ENCODE measurements around the gene PABPN1.
A peak's percentile ranks its signal among the peaks of the same experiment; 100 is the strongest.
"Not testable (repeated sequence)": the region's sequence is repeated elsewhere in the genome, so short reads cannot be mapped to it uniquely, and the experiment has no call there.

The PABPN1 gene

GRCh38 chr14:23316300-23316699, 5.0 kb upstream of the PABPN1 start:
- ATAC-seq, result no peak

GRCh38 chr14:23319746-23320583, 1.3 kb upstream of the PABPN1 start:
- H3K9me3 Mint-ChIP-seq, result no peaks in the 10 kb centered on the region
- H3K4me1 Mint-ChIP-seq, result peaks cover 39% of the 10 kb centered on the region
- no peaks in the 10 kb centered on the region for H3K27me3 Mint-ChIP-seq
- peak overlapping the region; percentile 89 to 97 for H3K4me3 Mint-ChIP-seq
- no peak for DNase-seq
- H3K27ac Mint-ChIP-seq, result peak overlapping the region; percentile 98 to 99
- no peak for ATAC-seq

More at GRCh38 chr14:23316300-23316699, 5.0 kb upstream of the PABPN1 start:
- Mint-ChIP-seq H3K9me3 (no peaks in the 10 kb centered on the region), H3K4me1 (peaks cover 12% of the 10 kb centered on the region), H3K27ac (no peak overlapping the region), H3K27me3 (no peaks in the 10 kb centered on the region), H3K4me3 (no peak overlapping the region)
- no peak for DNase-seq

GRCh38 chr14:23321572-23322547, 603 bp downstream of the PABPN1 start:
- peak overlapping the region; percentile 95 to 99 for H3K27ac Mint-ChIP-seq
- H3K4me3 Mint-ChIP-seq, result peak overlapping the region; percentile 92 to 97
- peak; percentile 69 to 83 for DNase-seq
- H3K27me3 Mint-ChIP-seq, result no peaks in the 10 kb centered on the region
- H3K9me3 Mint-ChIP-seq, result no peaks in the 10 kb centered on the region
- peak; percentile 41 for ATAC-seq
- peaks cover 40% of the 10 kb centered on the region for H3K4me1 Mint-ChIP-seq

GRCh38 chr14:23322568-23323517, 1.6 kb downstream of the PABPN1 start:
- Mint-ChIP-seq H3K27ac (peak overlapping the region; percentile 95 to 99), H3K4me3 (peak overlapping the region; percentile 92 to 97), H3K4me1 (peaks cover 40% of the 10 kb centered on the region), H3K9me3 (no peaks in the 10 kb centered on the region), H3K27me3 (no peaks in the 10 kb centered on the region)
- no peak for DNase-seq
- ATAC-seq, result no peak

- no peaks in the 10 kb centered on the region for H3K9me3 Mint-ChIP-seq
- no peaks in the 10 kb centered on the region for H3K27me3 Mint-ChIP-seq
- DNase-seq (no peak), ATAC-seq (no peak)
- H3K4me3 Mint-ChIP-seq, result no peak overlapping the region
- H3K4me1 Mint-ChIP-seq, result peaks cover 40% of the 10 kb centered on the region
- no peak overlapping the region for H3K27ac Mint-ChIP-seq
Measured at GRCh38 chr14:23323838-23324454, 2.7 kb downstream of the PABPN1 start.

- no peak for ATAC-seq
- Mint-ChIP-seq H3K4me1 (peaks cover 39% of the 10 kb centered on the region), H3K27me3 (no peaks in the 10 kb centered on the region), H3K9me3 (no peaks in the 10 kb centered on the region), H3K4me3 (no peak overlapping the region), H3K27ac (no peak overlapping the region)
- DNase-seq, result no peak
Measured at GRCh38 chr14:23324455-23324846, 3.2 kb downstream of the PABPN1 start.

GRCh38 chr14:23324993-23325392, 3.7 kb downstream of the PABPN1 start:
- Mint-ChIP-seq H3K27ac (peak overlapping the region in 1 of 2 donors; percentile 89), H3K27me3 (no peaks in the 10 kb centered on the region), H3K4me1 (peaks cover 33% of the 10 kb centered on the region), H3K4me3 (no peak overlapping the region), H3K9me3 (no peaks in the 10 kb centered on the region)
- ATAC-seq, result no peak
- DNase-seq, result no peak

- H3K27ac Mint-ChIP-seq, H3K9me3 Mint-ChIP-seq, H3K27me3 Mint-ChIP-seq, ATAC-seq, DNase-seq, H3K4me3 Mint-ChIP-seq: not testable (repeated sequence)
- peaks cover 28% of the 10 kb centered on the region for H3K4me1 Mint-ChIP-seq
Measured at GRCh38 chr14:23325746-23326145, 4.5 kb downstream of the PABPN1 start.

GRCh38 chr14:23326491-23327332, 5.5 kb downstream of the PABPN1 start:
- DNase-seq (no peak), ATAC-seq (no peak)
- no peak overlapping the region for H3K4me3 Mint-ChIP-seq
- peak overlapping the region in 1 of 2 donors; percentile 31 for H3K27ac Mint-ChIP-seq
- H3K27me3 Mint-ChIP-seq, result no peaks in the 10 kb centered on the region
- H3K9me3 Mint-ChIP-seq, result no peaks in the 10 kb centered on the region
- peaks cover 28% of the 10 kb centered on the region for H3K4me1 Mint-ChIP-seq

- no peaks in the 10 kb centered on the region for H3K9me3 Mint-ChIP-seq
- no peak overlapping the region for H3K27ac Mint-ChIP-seq
- DNase-seq (peak; percentile 45 to 65), ATAC-seq (peak; percentile 86)
- H3K4me1 Mint-ChIP-seq, result peaks cover 20% of the 10 kb centered on the region
- H3K4me3 Mint-ChIP-seq, result no peak overlapping the region
- no peaks in the 10 kb centered on the region for H3K27me3 Mint-ChIP-seq
Measured at GRCh38 chr14:23327947-23328744, 6.9 kb downstream of the PABPN1 start.

- ATAC-seq, result no peak
- no peaks in the 10 kb centered on the region for H3K9me3 Mint-ChIP-seq
- no peak overlapping the region for H3K4me3 Mint-ChIP-seq
- H3K4me1 Mint-ChIP-seq, result no peaks in the 10 kb centered on the region
- no peak for DNase-seq
- H3K27ac Mint-ChIP-seq, result peak overlapping the region in 1 of 2 donors; percentile 14
- peaks cover 26% of the 10 kb centered on the region for H3K27me3 Mint-ChIP-seq
Measured at GRCh38 chr14:23335623-23336022, 14.4 kb downstream of the PABPN1 start.

- no peaks in the 10 kb centered on the region for H3K9me3 Mint-ChIP-seq
Measured at GRCh38 chr14:23339506-23340268, 18.4 kb downstream of the PABPN1 start.

GRCh38 chr14:23344481-23344880, 23.2 kb downstream of the PABPN1 start:
- H3K27me3 Mint-ChIP-seq, result no peaks in the 10 kb centered on the region
- no peaks in the 10 kb centered on the region for H3K4me1 Mint-ChIP-seq

More at GRCh38 chr14:23339506-23340268, 18.4 kb downstream of the PABPN1 start:
- ATAC-seq (no peak), DNase-seq (no peak)
- Mint-ChIP-seq H3K4me3 (no peak overlapping the region), H3K27me3 (peaks cover 22% of the 10 kb centered on the region), H3K4me1 (no peaks in the 10 kb centered on the region), H3K27ac (no peak overlapping the region)

More at GRCh38 chr14:23344481-23344880, 23.2 kb downstream of the PABPN1 start:
- Mint-ChIP-seq H3K9me3 (no peaks in the 10 kb centered on the region), H3K4me3 (no peak overlapping the region), H3K27ac (no peak overlapping the region)
- no peak for DNase-seq
- no peak for ATAC-seq
